Measurements from ENCODE around the gene BCAN. TPM values are rescaled to one million over a fixed set of nuclear protein-coding genes. Genes with fewer than 3 reads are reported as not detected.

Gene BCAN
- polyA plus RNA-seq, 1 donor (not counting 4 experiments of a cell fraction or from before 2014, with no cell fraction given): not detected

- FAIRE-seq (no peak), DNase-seq (ENCODE audit: low read depth, low spot score) (no peak)
- H3K79me2 ChIP-seq (ENCODE audit: control insufficient read depth, insufficient read depth, low read length): no peaks in the 10 kb centered on the region
- H3K27me3 ChIP-seq (ENCODE audit: control insufficient read depth, extremely low read depth, insufficient read depth, low read length): no peaks in the 10 kb centered on the region
- H3K4me2 ChIP-seq (ENCODE audit: control insufficient read depth, extremely low read depth, insufficient read depth, low read depth, low read length): peak overlapping the region; percentile 15
- no peak overlapping the region for H3K4me3 ChIP-seq (ENCODE audit: control insufficient read depth in 2 of 3, extremely low read depth in 1 of 3, insufficient read depth in 2 of 3, low read depth in 1 of 3, low read length in 3 of 3)
- no peaks in the 10 kb centered on the region for H3K9me3 ChIP-seq (ENCODE audit: control insufficient read depth, low read depth, low read length)
- dilution Hi-C loops (cut with MboI; ENCODE audit: extremely low pct_ligation_motif_present, low sequenced_read_pairs): no loop called here
- no peak overlapping the region for H3K27ac ChIP-seq (ENCODE audit: control insufficient read depth, insufficient read depth, low read length)
- H3K36me3 ChIP-seq (ENCODE audit: control insufficient read depth in 2 of 2, extremely low read depth in 1 of 2, insufficient read depth in 2 of 2, low read length in 2 of 2): no peaks in the 10 kb centered on the region
- no peaks in the 10 kb centered on the region for H3K9me1 ChIP-seq (ENCODE audit: control insufficient read depth, extremely low read depth, insufficient read depth, low read length)
- H3K9ac ChIP-seq (ENCODE audit: control insufficient read depth, extremely low read depth, insufficient read depth, low read length): peak overlapping the region; percentile 15
- peak overlapping the region; percentile 6 for H2AFZ ChIP-seq (ENCODE audit: control insufficient read depth, low read length)
- H3K4me1 ChIP-seq (ENCODE audit: control insufficient read depth, extremely low read depth, insufficient read depth, low read length): peaks cover 46% of the 10 kb centered on the region
- TF ChIP-seq CTCF (optimal IDR thresholded peaks at IDR 0.05 in 1 of 3, IDR thresholded peaks at IDR 0.05 in 1 of 3, conservative IDR thresholded peaks at IDR 0.05 in 1 of 3; ENCODE audit: extremely low read depth in 1 of 3, insufficient read depth in 2 of 3, low read length in 3 of 3) (no peak), EZH2 (IDR thresholded peaks at IDR 0.05; ENCODE audit: low read length) (no peak)
- no peaks in the 10 kb centered on the region for H4K20me1 ChIP-seq (ENCODE audit: control insufficient read depth, extremely low read depth, insufficient read depth, low read length)
Observed at GRCh38 chr1:156691665-156692440, 49.9 kb downstream of the BCAN start.

- dilution Hi-C loops (cut with MboI; ENCODE audit: extremely low pct_ligation_motif_present, low sequenced_read_pairs): no loop called here
- Histone ChIP-seq H4K20me1 (ENCODE audit: control insufficient read depth, extremely low read depth, insufficient read depth, low read length) (no peaks in the 10 kb centered on the region), H3K4me3 (ENCODE audit: control insufficient read depth in 2 of 3, extremely low read depth in 1 of 3, insufficient read depth in 2 of 3, low read depth in 1 of 3, low read length in 3 of 3) (no peak overlapping the region), H3K9ac (ENCODE audit: control insufficient read depth, extremely low read depth, insufficient read depth, low read length) (peak overlapping the region; percentile 15), H3K9me1 (ENCODE audit: control insufficient read depth, extremely low read depth, insufficient read depth, low read length) (no peaks in the 10 kb centered on the region), H3K79me2 (ENCODE audit: control insufficient read depth, insufficient read depth, low read length) (no peaks in the 10 kb centered on the region), H3K4me2 (ENCODE audit: control insufficient read depth, extremely low read depth, insufficient read depth, low read depth, low read length) (peak overlapping the region; percentile 15), H3K9me3 (ENCODE audit: control insufficient read depth, low read depth, low read length) (no peaks in the 10 kb centered on the region), H3K27ac (ENCODE audit: control insufficient read depth, insufficient read depth, low read length) (no peak overlapping the region), H3K4me1 (ENCODE audit: control insufficient read depth, extremely low read depth, insufficient read depth, low read length) (peaks cover 46% of the 10 kb centered on the region), H2AFZ (ENCODE audit: control insufficient read depth, low read length) (peak overlapping the region; percentile 6), H3K36me3 (ENCODE audit: control insufficient read depth in 2 of 2, extremely low read depth in 1 of 2, insufficient read depth in 2 of 2, low read length in 2 of 2) (no peaks in the 10 kb centered on the region), H3K27me3 (ENCODE audit: control insufficient read depth, extremely low read depth, insufficient read depth, low read length) (no peaks in the 10 kb centered on the region)
- no peak for TF ChIP-seq EZH2 (IDR thresholded peaks at IDR 0.05; ENCODE audit: low read length)
- no peak for TF ChIP-seq CTCF (optimal IDR thresholded peaks at IDR 0.05 in 1 of 3, IDR thresholded peaks at IDR 0.05 in 1 of 3, conservative IDR thresholded peaks at IDR 0.05 in 1 of 3; ENCODE audit: extremely low read depth in 1 of 3, insufficient read depth in 2 of 3, low read length in 3 of 3)
- FAIRE-seq (no peak), DNase-seq (ENCODE audit: low read depth, low spot score) (no peak)
Observed at GRCh38 chr1:156692441-156692924, 50.6 kb downstream of the BCAN start.

Data from keratinocyte (primary cell).